ENCODE measurements around the gene F8A2. TPM values are rescaled to one million over a fixed set of nuclear protein-coding genes. Genes with fewer than 3 reads are reported as not detected.
A peak's percentile ranks its signal among the peaks of the same experiment; 100 is the strongest.
"Not testable (repeated sequence)": the region's sequence is repeated elsewhere in the genome, so short reads cannot be mapped to it uniquely, and the experiment has no call there.

The F8A2 gene
- total RNA-seq (not detected), polyA plus RNA-seq (not detected)

- not testable (repeated sequence) for H3K4me1 ChIP-seq (ENCODE audit: control insufficient read depth, insufficient read depth, low read length, poor library complexity, severe bottlenecking); H3K27ac ChIP-seq (ENCODE audit: insufficient read depth, low read length, poor library complexity, severe bottlenecking); DNase-seq; H3K36me3 Mint-ChIP-seq; H3K4me3 Mint-ChIP-seq; H3K36me3 ChIP-seq (ENCODE audit: control insufficient read depth, insufficient read depth, low read length); H3K27me3 ChIP-seq (ENCODE audit: control insufficient read depth, insufficient read depth, low read length); H3K9me3 ChIP-seq (ENCODE audit: control insufficient read depth in 2 of 2, low read length in 2 of 2); H3K4me1 Mint-ChIP-seq; H3K4me3 ChIP-seq (ENCODE audit: low read depth, low read length); H3K27me3 Mint-ChIP-seq; H3K27ac Mint-ChIP-seq; H3K9me3 Mint-ChIP-seq
- peak; percentile 75 to 80 for ATAC-seq (ENCODE audit: low read depth in 2 of 2)
Measured at GRCh38 chrX:155381843-155382528, at the start of gene F8A2. Gene F8A2, plus strand, starts transcription at chrX:155382095. Its CDS starts 20 bp downstream, at chrX:155382115.

DNA sequence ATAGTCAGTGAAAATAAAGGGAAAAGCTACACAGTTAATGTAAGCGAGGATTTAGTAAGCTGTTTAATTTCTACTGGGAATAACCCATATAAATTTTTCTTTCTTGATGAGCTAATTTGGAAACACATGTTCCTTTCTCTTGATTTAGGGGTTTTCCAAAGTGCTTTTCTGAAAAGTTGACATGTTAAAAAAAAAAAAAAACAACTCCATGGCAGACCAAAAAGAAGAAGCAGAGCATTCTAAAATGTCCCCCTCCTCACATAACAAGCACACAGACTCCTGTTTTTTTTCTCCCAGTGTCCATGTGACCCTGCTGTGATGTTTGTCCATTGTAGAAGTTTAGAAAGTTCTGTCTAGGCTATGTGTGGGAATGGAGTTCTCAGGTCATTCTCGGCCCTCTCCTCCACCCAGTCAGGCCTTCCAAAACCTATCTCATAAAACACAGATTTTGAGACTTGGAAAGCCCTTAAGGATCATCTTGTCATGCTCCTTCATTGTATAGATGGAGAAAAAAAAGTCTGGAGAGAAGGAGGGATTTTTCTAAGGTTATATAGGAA, 48.3 kb upstream of the F8A2 start:
- no peaks in the 10 kb centered on the region for H3K36me3 ChIP-seq (ENCODE audit: control insufficient read depth, insufficient read depth, low read length)
- H3K27me3 ChIP-seq (ENCODE audit: control insufficient read depth, insufficient read depth, low read length) = no peaks in the 10 kb centered on the region
- H3K4me3 Mint-ChIP-seq = no peak overlapping the region
- H3K4me1 Mint-ChIP-seq = no peaks in the 10 kb centered on the region
- H3K4me1 ChIP-seq (ENCODE audit: control insufficient read depth, insufficient read depth, low read length, poor library complexity, severe bottlenecking) = no peaks in the 10 kb centered on the region
- H3K27me3 Mint-ChIP-seq = peaks cover 4% of the 10 kb centered on the region
- no peak overlapping the region for H3K4me3 ChIP-seq (ENCODE audit: low read depth, low read length)
- H3K9me3 ChIP-seq (ENCODE audit: control insufficient read depth in 2 of 2, low read length in 2 of 2) = no peaks in the 10 kb centered on the region
- ATAC-seq (ENCODE audit: low read depth in 2 of 2) = no peak
- DNase-seq = no peak
- no peaks in the 10 kb centered on the region for H3K9me3 Mint-ChIP-seq
- no peaks in the 10 kb centered on the region for H3K36me3 Mint-ChIP-seq
- no peak overlapping the region for H3K27ac ChIP-seq (ENCODE audit: insufficient read depth, low read length, poor library complexity, severe bottlenecking)
- H3K27ac Mint-ChIP-seq = no peak overlapping the region

GRCh38 chrX:155334486-155335336, 47.2 kb upstream of the F8A2 start, which contains the start of gene CLIC2:
Gene CLIC2, minus strand, starts transcription at chrX:155334614. Its CDS starts 187 bp downstream, at chrX:155334427.
- no peaks in the 10 kb centered on the region for H3K4me1 ChIP-seq (ENCODE audit: control insufficient read depth, insufficient read depth, low read length, poor library complexity, severe bottlenecking)
- peak in 1 of 3 donors; percentile 45 for DNase-seq
- no peak within 1 kb of the TSS for H3K4me3 ChIP-seq (ENCODE audit: low read depth, low read length)
- no peak for ATAC-seq (ENCODE audit: low read depth in 2 of 2)
- no peaks in the 10 kb centered on the region for H3K9me3 Mint-ChIP-seq
- H3K27ac ChIP-seq (ENCODE audit: insufficient read depth, low read length, poor library complexity, severe bottlenecking) = no peak within 1 kb of the TSS
- H3K36me3 Mint-ChIP-seq = no peaks in the 10 kb centered on the region
- H3K4me3 Mint-ChIP-seq = no peak within 1 kb of the TSS
- H3K9me3 ChIP-seq (ENCODE audit: control insufficient read depth in 2 of 2, low read length in 2 of 2) = no peaks in the 10 kb centered on the region
- no peaks in the 10 kb centered on the region for H3K4me1 Mint-ChIP-seq
- H3K27ac Mint-ChIP-seq = no peak within 1 kb of the TSS
- H3K27me3 ChIP-seq (ENCODE audit: control insufficient read depth, insufficient read depth, low read length) = no peaks in the 10 kb centered on the region
- peaks cover 4% of the 10 kb centered on the region for H3K27me3 Mint-ChIP-seq
- no peaks in the 10 kb centered on the region for H3K36me3 ChIP-seq (ENCODE audit: control insufficient read depth, insufficient read depth, low read length)

GRCh38 chrX:155335337-155335712, 46.6 kb upstream of the F8A2 start:
- not testable (repeated sequence) for H3K4me1 Mint-ChIP-seq, H3K27me3 Mint-ChIP-seq

DNA sequence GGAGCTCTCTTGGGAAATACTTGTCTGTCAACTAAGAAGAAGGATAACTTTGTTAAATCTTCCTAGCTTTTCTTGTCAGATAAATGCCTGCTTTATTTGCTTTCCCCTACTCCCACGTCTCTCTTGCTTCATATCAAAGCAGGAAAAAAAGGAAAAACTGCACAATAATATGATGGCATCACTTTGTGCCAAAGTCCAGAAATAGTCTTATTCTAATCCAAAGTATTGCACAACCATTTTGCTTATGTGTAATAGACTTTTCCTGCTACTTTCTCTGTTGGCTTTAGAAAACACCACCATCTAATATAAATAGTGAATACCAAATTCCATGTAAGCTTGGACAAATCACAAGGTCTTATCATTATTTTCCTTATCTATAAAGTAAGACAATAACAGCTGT, 36.2 kb upstream of the F8A2 start:
- not testable (repeated sequence) for H3K9me3 ChIP-seq (ENCODE audit: control insufficient read depth in 2 of 2, low read length in 2 of 2); H3K36me3 Mint-ChIP-seq; H3K36me3 ChIP-seq (ENCODE audit: control insufficient read depth, insufficient read depth, low read length); H3K4me1 Mint-ChIP-seq; H3K9me3 Mint-ChIP-seq; H3K27me3 Mint-ChIP-seq; H3K27ac Mint-ChIP-seq; H3K27me3 ChIP-seq (ENCODE audit: control insufficient read depth, insufficient read depth, low read length); H3K4me3 Mint-ChIP-seq; H3K27ac ChIP-seq (ENCODE audit: insufficient read depth, low read length, poor library complexity, severe bottlenecking); H3K4me3 ChIP-seq (ENCODE audit: low read depth, low read length); H3K4me1 ChIP-seq (ENCODE audit: control insufficient read depth, insufficient read depth, low read length, poor library complexity, severe bottlenecking); DNase-seq; ATAC-seq (ENCODE audit: low read depth in 2 of 2)

More at GRCh38 chrX:155335337-155335712, 46.6 kb upstream of the F8A2 start:
- H3K36me3 Mint-ChIP-seq; DNase-seq; H3K27ac ChIP-seq (ENCODE audit: insufficient read depth, low read length, poor library complexity, severe bottlenecking); H3K4me1 ChIP-seq (ENCODE audit: control insufficient read depth, insufficient read depth, low read length, poor library complexity, severe bottlenecking); H3K27ac Mint-ChIP-seq; H3K9me3 Mint-ChIP-seq; ATAC-seq (ENCODE audit: low read depth in 2 of 2); H3K4me3 ChIP-seq (ENCODE audit: low read depth, low read length); H3K36me3 ChIP-seq (ENCODE audit: control insufficient read depth, insufficient read depth, low read length); H3K9me3 ChIP-seq (ENCODE audit: control insufficient read depth in 2 of 2, low read length in 2 of 2); H3K4me3 Mint-ChIP-seq; H3K27me3 ChIP-seq (ENCODE audit: control insufficient read depth, insufficient read depth, low read length): not testable (repeated sequence)

- H3K27ac Mint-ChIP-seq; H3K4me1 ChIP-seq (ENCODE audit: control insufficient read depth, insufficient read depth, low read length, poor library complexity, severe bottlenecking); H3K27me3 Mint-ChIP-seq; ATAC-seq (ENCODE audit: low read depth in 2 of 2); H3K4me3 Mint-ChIP-seq; H3K36me3 ChIP-seq (ENCODE audit: control insufficient read depth, insufficient read depth, low read length); H3K4me3 ChIP-seq (ENCODE audit: low read depth, low read length); H3K4me1 Mint-ChIP-seq; DNase-seq; H3K27me3 ChIP-seq (ENCODE audit: control insufficient read depth, insufficient read depth, low read length); H3K27ac ChIP-seq (ENCODE audit: insufficient read depth, low read length, poor library complexity, severe bottlenecking); H3K9me3 ChIP-seq (ENCODE audit: control insufficient read depth in 2 of 2, low read length in 2 of 2); H3K36me3 Mint-ChIP-seq; H3K9me3 Mint-ChIP-seq: not testable (repeated sequence)
Measured at GRCh38 chrX:155349448-155349847, 32.4 kb upstream of the F8A2 start.

DNA sequence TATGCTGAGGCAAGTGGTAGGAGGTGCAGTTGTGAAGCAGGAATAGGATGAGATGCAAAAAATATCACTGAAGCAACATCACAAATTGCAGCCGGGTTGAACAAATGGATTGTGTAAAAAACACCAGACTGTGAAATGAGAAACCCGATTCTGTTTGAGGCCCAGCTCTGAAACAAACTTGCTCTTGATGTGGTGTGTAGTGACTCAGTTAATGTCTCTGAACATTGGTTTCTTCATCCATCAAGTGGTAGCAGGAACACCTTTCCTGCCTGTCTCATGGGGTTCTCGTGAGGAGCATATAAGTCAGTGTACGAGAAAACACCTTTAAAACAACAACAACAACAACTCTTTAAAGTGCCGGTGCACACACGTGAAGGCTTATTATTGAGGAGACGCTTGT, 18.2 kb upstream of the F8A2 start:
- not testable (repeated sequence) for H3K4me1 ChIP-seq (ENCODE audit: control insufficient read depth, insufficient read depth, low read length, poor library complexity, severe bottlenecking); H3K9me3 Mint-ChIP-seq; ATAC-seq (ENCODE audit: low read depth in 2 of 2); H3K36me3 ChIP-seq (ENCODE audit: control insufficient read depth, insufficient read depth, low read length); H3K4me1 Mint-ChIP-seq; H3K4me3 Mint-ChIP-seq; H3K27ac Mint-ChIP-seq; H3K36me3 Mint-ChIP-seq; DNase-seq; H3K27ac ChIP-seq (ENCODE audit: insufficient read depth, low read length, poor library complexity, severe bottlenecking); H3K4me3 ChIP-seq (ENCODE audit: low read depth, low read length); H3K9me3 ChIP-seq (ENCODE audit: control insufficient read depth in 2 of 2, low read length in 2 of 2); H3K27me3 Mint-ChIP-seq; H3K27me3 ChIP-seq (ENCODE audit: control insufficient read depth, insufficient read depth, low read length)
